GM12892 (cell line): Measurements from ENCODE around the gene PAN3.

Source experiments
- DNase-seq: peaks from one replicate; pipeline ENCODE4 v3.0.0; 2011; ENCODE audit not compliant: insufficient read length
- FAIRE-seq: peaks from 2 replicates; lab custom pipeline; 2011; peaks lifted over from hg19 to GRCh38; lab: Jason Lieb, UNC
- POLR2A ChIP-seq: IDR thresholded peaks from 2 replicates; pipeline ENCODE4 v1.6.1; 2011; ENCODE audit warnings: low read depth, low read length, control low read depth
- POLR2AphosphoS5 ChIP-seq: IDR thresholded peaks from 2 replicates; pipeline ENCODE4 v1.6.1; 2011; ENCODE audit warnings: low read depth, low read length, control low read depth
- TAF1 ChIP-seq: IDR thresholded peaks from 2 replicates; pipeline ENCODE4 v1.6.1; 2011; ENCODE audit warnings: low read depth, mild to moderate bottlenecking, control low read depth, low read length, borderline replicate concordance

Gene PAN3

DNA sequence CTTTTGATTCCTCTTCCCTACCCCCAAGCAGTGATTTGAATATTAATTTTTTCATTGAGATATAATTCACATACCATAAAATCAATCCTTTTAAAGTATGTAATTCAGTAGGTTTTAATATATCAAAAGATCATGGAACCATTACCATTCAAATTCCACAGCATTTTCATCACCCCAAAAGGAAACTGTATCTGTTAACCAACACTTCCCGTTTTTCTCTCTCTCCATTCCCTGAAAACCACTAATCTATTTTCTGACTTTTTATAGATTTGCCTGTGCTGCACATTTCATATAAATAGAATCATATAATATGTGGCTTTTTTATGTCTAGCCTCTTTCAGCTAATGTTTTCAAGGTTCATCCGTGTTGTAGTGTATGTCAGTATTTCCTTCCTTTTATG is 107.1 kb downstream of the PAN3 start:
- DNase-seq (no peak), FAIRE-seq (no peak)
- TF ChIP-seq TAF1, result no peak
- TF ChIP-seq POLR2A, result no peak
- no peak for TF ChIP-seq POLR2AphosphoS5

- DNase-seq, result no peak
- TF ChIP-seq POLR2AphosphoS5 (no peak), POLR2A (no peak), TAF1 (no peak)
- FAIRE-seq, result no peak
These were observed 108.5 kb downstream of the PAN3 start for GRCh38 chr13:28246891-28247290.

DNA sequence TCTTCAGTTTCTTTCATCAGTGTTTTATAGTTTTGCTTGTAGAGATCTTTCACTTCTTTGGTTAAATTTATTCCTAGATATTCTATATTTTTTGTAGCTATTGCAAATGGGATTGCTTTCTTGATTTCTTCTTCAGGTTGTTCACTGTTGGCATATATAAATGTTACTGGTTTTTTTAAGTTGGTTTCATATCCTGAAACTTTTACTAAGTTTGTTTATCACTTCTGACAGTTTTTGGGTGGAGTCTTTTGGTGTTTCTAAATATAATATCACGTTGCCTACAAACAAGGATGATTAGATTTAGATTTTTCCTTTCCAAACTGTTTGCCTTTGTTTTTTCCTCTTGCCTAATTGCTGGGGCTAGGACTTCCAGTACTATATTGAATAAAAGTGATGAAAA is 109.7 kb downstream of the PAN3 start:
- DNase-seq (no peak), FAIRE-seq (no peak)
- TF ChIP-seq TAF1 (no peak), POLR2AphosphoS5 (no peak), POLR2A (no peak)

DNA sequence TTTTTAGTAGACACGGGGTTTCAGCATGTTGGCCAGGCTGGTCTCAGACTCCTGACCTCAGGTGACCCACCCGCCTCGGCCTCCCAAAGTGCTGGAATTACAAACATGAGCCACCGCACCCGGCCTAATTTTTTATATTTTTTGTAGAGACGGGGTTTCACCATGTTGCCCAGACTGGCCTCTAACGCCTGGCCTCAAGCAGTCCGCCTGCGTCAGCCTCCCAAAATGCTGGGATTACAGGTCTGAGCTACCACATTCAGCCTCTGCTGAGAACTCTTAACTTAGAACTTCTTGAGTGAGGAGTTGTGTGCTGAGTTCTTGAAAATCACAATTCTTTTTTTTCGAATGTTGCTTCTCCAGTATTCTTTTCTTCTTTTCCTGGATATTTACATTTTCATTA is 112.2 kb downstream of the PAN3 start:
- TF ChIP-seq POLR2AphosphoS5, result no peak
- FAIRE-seq (no peak), DNase-seq (no peak)

- TF ChIP-seq POLR2AphosphoS5 (no peak), TAF1 (no peak), POLR2A (no peak)
- DNase-seq (no peak), FAIRE-seq (no peak)
These were observed 113.1 kb downstream of the PAN3 start for GRCh38 chr13:28251466-28251865.

DNA sequence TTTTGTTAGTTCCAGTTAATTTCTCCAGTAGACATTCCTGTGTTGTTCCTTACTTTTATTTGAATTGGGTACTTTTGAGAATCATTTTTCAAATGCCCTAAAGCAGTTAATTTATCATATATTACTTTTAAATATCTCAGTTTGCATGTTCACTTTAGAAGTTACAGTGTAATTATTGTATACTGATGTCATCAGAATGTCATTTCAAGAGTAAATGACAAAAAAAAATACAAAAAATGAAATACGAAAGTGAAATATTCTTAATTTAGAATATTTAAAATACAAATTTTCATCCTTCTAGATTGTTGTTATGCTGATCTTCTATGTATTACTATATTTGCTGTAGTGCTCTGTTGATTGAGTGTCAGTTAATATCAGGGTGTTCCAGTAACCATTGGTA is 114.2 kb downstream of the PAN3 start:
- TF ChIP-seq TAF1 (no peak), POLR2AphosphoS5 (no peak), POLR2A (no peak)
- no peak for FAIRE-seq
- DNase-seq, result no peak

GRCh38 chr13:28257305-28257704 is 119.0 kb downstream of the PAN3 start:
- FAIRE-seq (no peak), DNase-seq (no peak)
- no peak for TF ChIP-seq POLR2AphosphoS5
- TF ChIP-seq TAF1, result no peak
- TF ChIP-seq POLR2A, result no peak

GRCh38 chr13:28258417-28258816 is 120.1 kb downstream of the PAN3 start:
- DNase-seq, result no peak
- no peak for FAIRE-seq
- no peak for TF ChIP-seq POLR2AphosphoS5
- TF ChIP-seq TAF1, result no peak
- TF ChIP-seq POLR2A, result no peak

GRCh38 chr13:28267497-28267896 is 129.2 kb downstream of the PAN3 start:
- TF ChIP-seq POLR2AphosphoS5, result no peak

DNA sequence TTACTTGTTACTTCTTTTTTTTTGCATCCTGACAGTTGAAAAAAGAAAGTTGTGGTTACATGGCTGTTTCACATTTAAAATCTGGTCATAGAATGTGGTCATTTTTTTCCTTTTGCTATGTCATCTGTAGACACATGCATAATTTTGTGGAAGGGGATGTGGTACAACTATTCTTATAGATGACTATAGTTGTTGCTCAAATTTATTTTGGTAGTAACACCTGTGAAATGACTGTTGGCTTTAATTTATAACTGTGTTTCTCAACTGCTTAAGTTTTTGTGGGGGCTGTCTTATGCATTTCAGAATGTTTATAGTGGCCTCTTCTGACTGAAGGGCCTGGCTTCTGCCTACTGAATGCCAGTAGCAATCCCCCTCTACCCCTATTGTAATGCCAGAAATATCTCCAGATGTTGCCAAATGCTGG is 130.5 kb downstream of the PAN3 start:
- DNase-seq (peak; percentile 13), FAIRE-seq (peak; percentile 88)

More at GRCh38 chr13:28267497-28267896, 129.2 kb downstream of the PAN3 start:
- DNase-seq, result no peak
- FAIRE-seq, result no peak

GRCh38 chr13:28271056-28271840 is 132.9 kb downstream of the PAN3 start:
- DNase-seq (no peak), FAIRE-seq (no peak)
- TF ChIP-seq POLR2AphosphoS5, result no peak
- no peak for TF ChIP-seq POLR2A
- no peak for TF ChIP-seq TAF1

More for the DNA sequence above, 130.5 kb downstream of the PAN3 start:
- TF ChIP-seq POLR2AphosphoS5 (no peak), POLR2A (no peak), TAF1 (no peak)

DNA sequence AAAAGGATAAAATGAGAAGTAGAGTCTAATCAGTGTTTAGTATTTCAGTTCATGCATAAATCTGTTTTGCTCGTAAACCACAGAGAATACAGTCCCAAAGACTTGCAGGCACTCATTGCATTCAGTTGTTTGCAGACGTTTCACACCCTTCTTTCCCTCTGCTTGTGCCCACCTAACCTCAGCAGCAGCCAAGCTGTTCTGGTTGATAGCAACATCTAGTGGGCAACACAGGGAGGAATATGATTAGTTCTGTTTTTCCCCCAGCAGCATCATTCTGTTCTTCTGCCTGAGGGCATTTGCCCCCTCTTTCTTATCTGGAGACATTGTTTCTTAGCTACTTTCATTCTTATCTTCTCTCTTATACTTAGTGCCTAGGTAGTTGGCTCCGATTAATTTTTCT is 135.6 kb downstream of the PAN3 start:
- FAIRE-seq, result peak; percentile 76
- no peak for DNase-seq
- TF ChIP-seq POLR2AphosphoS5 (no peak), TAF1 (no peak)
